Ishikawa (cell line): ENCODE data around the gene PABPN1L.

Source experiments
- CEBPB ChIP-seq: IDR thresholded peaks from 2 replicates; pipeline ENCODE4 v1.6.1; 2012
- CREB1 ChIP-seq: IDR thresholded peaks from 2 replicates; pipeline ENCODE4 v1.6.1; 2012; ENCODE audit warnings: low read depth
- EGR1 ChIP-seq: IDR thresholded peaks from 2 replicates; pipeline ENCODE4 v1.6.1; 2012
- EP300 ChIP-seq: IDR thresholded peaks from 2 replicates; pipeline ENCODE4 v1.6.1; 2012; ENCODE audit warnings: borderline replicate concordance
- FOXM1 ChIP-seq: IDR thresholded peaks from 2 replicates; pipeline ENCODE4 v1.6.1; 2012; ENCODE audit warnings: low read depth, borderline replicate concordance
- NFIC ChIP-seq: IDR thresholded peaks from 2 replicates; pipeline ENCODE4 v1.6.1; 2012
- RAD21 ChIP-seq: IDR thresholded peaks from 2 replicates; pipeline ENCODE4 v1.6.1; 2012; ENCODE audit warnings: low read depth
- REST ChIP-seq: IDR thresholded peaks from 2 replicates; pipeline ENCODE4 v1.6.1; 2012; ENCODE audit warnings: low read depth, mild to moderate bottlenecking
- TAF1 ChIP-seq: IDR thresholded peaks from 2 replicates; pipeline ENCODE4 v1.6.1; 2012; ENCODE audit warnings: low read depth, mild to moderate bottlenecking
- TCF12 ChIP-seq: IDR thresholded peaks from 2 replicates; pipeline ENCODE4 v1.6.1; 2012; ENCODE audit warnings: low read depth
- TEAD4 ChIP-seq: IDR thresholded peaks from 2 replicates; pipeline ENCODE4 v1.6.1; 2012
- USF1 ChIP-seq: IDR thresholded peaks from 2 replicates; pipeline ENCODE4 v1.6.1; 2012
- YY1 ChIP-seq: IDR thresholded peaks from 2 replicates; pipeline ENCODE4 v1.6.1; 2012; ENCODE audit warnings: low read depth
- ZBTB7A ChIP-seq: IDR thresholded peaks from 2 replicates; pipeline ENCODE4 v1.6.1; 2012; ENCODE audit warnings: low read depth
- TF ChIP-seq, protein P1 (sequence below): IDR thresholded peaks from 2 replicates; pipeline ENCODE4 v1.6.1; 2012

Gene PABPN1L

DNA sequence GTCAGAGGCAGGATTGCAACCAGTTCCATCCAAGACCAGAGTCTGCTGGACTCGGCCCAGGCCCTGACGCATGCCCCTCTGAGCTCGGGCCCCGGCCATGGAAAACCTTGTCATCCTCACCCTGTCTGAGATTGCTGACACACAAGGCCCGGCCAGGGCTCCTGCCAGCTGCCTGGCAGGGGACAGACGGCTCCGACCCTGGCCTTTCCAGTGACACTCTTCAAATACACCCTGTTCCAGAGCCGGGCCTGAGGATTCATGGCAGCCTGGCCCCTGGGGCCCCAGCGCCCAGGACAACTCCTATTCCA, 3.2 kb upstream of the PABPN1L start:
- TF ChIP-seq TAF1, result no peak
- no peak for TF ChIP-seq REST
- TF ChIP-seq RAD21, result no peak
- no peak for TF ChIP-seq CREB1
- no peak for TF ChIP-seq TCF12
- no peak for TF ChIP-seq ZBTB7A
- TF ChIP-seq TEAD4, result no peak
- TF ChIP-seq, protein P1, sequence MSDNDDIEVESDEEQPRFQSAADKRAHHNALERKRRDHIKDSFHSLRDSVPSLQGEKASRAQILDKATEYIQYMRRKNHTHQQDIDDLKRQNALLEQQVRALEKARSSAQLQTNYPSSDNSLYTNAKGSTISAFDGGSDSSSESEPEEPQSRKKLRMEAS, result no peak
- no peak for TF ChIP-seq USF1
- TF ChIP-seq EP300, result no peak
- TF ChIP-seq YY1, result no peak
- TF ChIP-seq CEBPB, result no peak
- no peak for TF ChIP-seq EGR1

- TF ChIP-seq EGR1, result no peak
- TF ChIP-seq TCF12, result no peak
Measured at GRCh38 chr16:88868974-88869672, 2.7 kb upstream of the PABPN1L start.

- no peak for TF ChIP-seq TEAD4
- no peak for TF ChIP-seq EGR1
- TF ChIP-seq FOXM1, result no peak
- TF ChIP-seq ZBTB7A, result no peak
- TF ChIP-seq, protein P1, result no peak
- no peak for TF ChIP-seq TAF1
- no peak for TF ChIP-seq EP300
- TF ChIP-seq CEBPB, result no peak
- no peak for TF ChIP-seq NFIC
- TF ChIP-seq RAD21, result no peak
- TF ChIP-seq REST, result no peak
- TF ChIP-seq USF1, result no peak
- TF ChIP-seq TCF12, result no peak
- no peak for TF ChIP-seq YY1
- TF ChIP-seq CREB1, result no peak
Measured at GRCh38 chr16:88867581-88868246, 1.3 kb upstream of the PABPN1L start.

GRCh38 chr16:88865742-88866141, 718 bp downstream of the PABPN1L start:
- no peak for TF ChIP-seq RAD21

DNA sequence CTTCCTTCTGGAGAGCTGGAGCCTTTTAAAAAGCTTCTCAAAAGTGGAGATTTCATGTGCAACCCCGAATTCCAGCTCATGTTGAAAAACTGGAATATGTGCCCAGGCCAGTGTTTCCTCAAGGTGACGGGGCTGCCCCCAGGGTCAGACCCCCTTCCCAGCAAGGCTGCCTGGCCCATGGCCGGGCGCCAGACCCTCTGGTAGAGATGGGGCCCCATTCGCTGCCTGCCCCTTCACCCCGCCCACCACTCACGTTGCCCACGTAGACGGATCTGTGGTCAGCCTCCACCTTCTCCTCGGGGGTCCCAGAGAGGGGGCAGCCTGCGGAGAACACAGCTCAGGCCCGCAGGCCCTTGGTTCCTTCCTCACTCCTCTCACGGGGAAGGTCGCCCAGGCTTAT, 1.1 kb downstream of the PABPN1L start:
- TF ChIP-seq YY1, result no peak
- TF ChIP-seq, protein P1, result no peak
- no peak for TF ChIP-seq CEBPB
- TF ChIP-seq CREB1, result no peak
- TF ChIP-seq TAF1, result no peak
- no peak for TF ChIP-seq FOXM1
- no peak for TF ChIP-seq NFIC
- no peak for TF ChIP-seq RAD21
- no peak for TF ChIP-seq ZBTB7A
- TF ChIP-seq EP300, result no peak

- no peak for TF ChIP-seq TAF1
- no peak for TF ChIP-seq CREB1
- no peak for TF ChIP-seq REST
- TF ChIP-seq, protein P1, result no peak
- no peak for TF ChIP-seq RAD21
- TF ChIP-seq NFIC, result no peak
- TF ChIP-seq CEBPB, result no peak
- TF ChIP-seq TCF12, result no peak
- TF ChIP-seq TEAD4, result no peak
- TF ChIP-seq EP300, result no peak
Measured at GRCh38 chr16:88864521-88864920, 1.9 kb downstream of the PABPN1L start.
